SU-DHL-6 (cell line): Measurements from ENCODE around the gene PHYHIPL.
A peak's percentile ranks its signal among the peaks of the same experiment; 100 is the strongest.

ENCODE experiments used
- H2AFZ ChIP-seq: fragments of 200-600 bp; sonication (generic); 2 replicates; pipeline ENCODE4 v1.6.1; 2014; ENCODE audit warnings: low read depth, mild to moderate bottlenecking, moderate library complexity, mixed read lengths, antibody characterized with exemption, low read length; ENCODE audit not compliant: severe bottlenecking
- H3F3A ChIP-seq: fragments of 200-600 bp; shearing (Covaris generic); 2 replicates; pipeline ENCODE4 v1.6.0; 2016; ENCODE audit warnings: antibody characterized with exemption, mild to moderate bottlenecking; ENCODE audit not compliant: insufficient read depth
- H3K27ac ChIP-seq: fragments of 200-600 bp; sonication (generic); 2 replicates; pipeline ENCODE4 v1.5.1; 2016; ENCODE audit warnings: low read depth, mild to moderate bottlenecking, low read length, moderate library complexity, mixed read lengths
- H3K27me3 ChIP-seq: fragments of 200-600 bp; sonication (generic), shearing (Covaris generic); 2 replicates; pipeline ENCODE4 v1.6.0; 2014; ENCODE audit warnings: mild to moderate bottlenecking, low read length
- H3K36me3 ChIP-seq: fragments of 200-600 bp; sonication (generic); 2 replicates; pipeline ENCODE4 v1.6.1; 2014; ENCODE audit warnings: mild to moderate bottlenecking, low read length, mixed read lengths
- H3K4me2 ChIP-seq: fragments of 300-600, 200-600 bp; shearing (Covaris generic), sonication (generic); 2 replicates; pipeline ENCODE4 v1.6.0; 2014; ENCODE audit warnings: low read length, low read depth, mild to moderate bottlenecking; ENCODE audit not compliant: poor library complexity, severe bottlenecking
- H3K4me3 ChIP-seq: fragments of 200-600 bp; sonication (generic); 2 replicates; pipeline ENCODE4 v1.5.1; 2014; ENCODE audit warnings: antibody characterized with exemption, low read length, mild to moderate bottlenecking, mixed read lengths; ENCODE audit not compliant: insufficient read depth, poor library complexity, severe bottlenecking
- H3K79me2 ChIP-seq: fragments of 200-600 bp; sonication (generic); 2 replicates; pipeline ENCODE4 v1.6.1; 2014; ENCODE audit warnings: mild to moderate bottlenecking, low read length, moderate library complexity; ENCODE audit not compliant: insufficient read depth
- H3K9ac ChIP-seq: fragments of 200-600 bp; sonication (generic); 2 replicates; pipeline ENCODE4 v1.7.0; 2014; ENCODE audit warnings: mild to moderate bottlenecking, low read length
- H3K9me2 ChIP-seq: fragments of 200-600 bp; sonication (generic); replicated peaks from 2 replicates; pipeline ENCODE4 v1.6.1; 2014; ENCODE audit warnings: low read length; ENCODE audit not compliant: insufficient read depth
- H3K9me3 ChIP-seq: fragments of 200-600 bp; sonication (generic); 2 replicates; pipeline ENCODE4 v1.6.1; 2014; ENCODE audit warnings: low read length, mixed read lengths; ENCODE audit not compliant: insufficient read depth
- H4K20me1 ChIP-seq: fragments of 200-600 bp; sonication (generic); 2 replicates; pipeline ENCODE4 v1.6.1; 2014; ENCODE audit warnings: low read depth, mild to moderate bottlenecking, antibody characterized with exemption, low read length, moderate library complexity, mixed read lengths
- EZH2phosphoT487 ChIP-seq: fragments of 200-600 bp; sonication (generic), shearing (Covaris generic); conservative IDR thresholded peaks from 2 replicates; pipeline ENCODE4 v1.6.1; 2018; ENCODE audit warnings: mild to moderate bottlenecking, antibody characterized with exemption, low read length, moderate library complexity, mixed read lengths
- TF ChIP-seq, protein P1 (sequence below): fragments of 200-600 bp; sonication (generic); IDR thresholded peaks from one replicate; pipeline ENCODE4 v1.5.1; 2017; ENCODE audit warnings: antibody characterized with exemption, mild to moderate bottlenecking, low read length, moderate library complexity; ENCODE audit not compliant: insufficient read depth, poor library complexity, severe bottlenecking

Gene PHYHIPL

DNA sequence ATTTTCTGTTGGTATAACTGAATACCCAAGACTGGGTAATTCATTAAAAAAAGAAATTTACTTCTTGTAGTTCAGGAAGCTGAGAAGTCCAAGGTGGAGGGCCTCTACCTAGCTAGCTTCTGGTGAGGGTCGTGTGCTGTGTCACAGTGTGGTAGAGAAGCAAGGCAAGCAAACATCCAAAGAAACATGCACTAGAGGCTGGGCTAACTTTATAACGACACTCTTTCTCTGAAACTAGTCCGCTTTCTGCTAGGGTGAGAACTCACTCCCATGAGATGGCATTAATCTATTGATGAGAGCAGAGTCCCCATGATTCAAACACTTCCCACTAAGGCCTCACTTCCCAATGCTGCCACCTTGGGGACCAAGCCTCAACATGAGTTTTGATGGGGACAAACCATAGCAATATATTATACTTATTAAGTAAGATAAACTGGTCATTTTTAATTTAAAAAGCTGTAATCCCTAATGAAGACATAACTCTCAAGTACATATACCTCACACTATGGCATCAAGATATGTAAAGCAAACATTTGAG lies 50.8 kb downstream of the PHYHIPL start:
- no peaks in the 10 kb centered on the region for H3K9me3 ChIP-seq
- H3K9me2 ChIP-seq: no peaks in the 10 kb centered on the region
- no peak for TF ChIP-seq EZH2phosphoT487
- TF ChIP-seq, protein P1, sequence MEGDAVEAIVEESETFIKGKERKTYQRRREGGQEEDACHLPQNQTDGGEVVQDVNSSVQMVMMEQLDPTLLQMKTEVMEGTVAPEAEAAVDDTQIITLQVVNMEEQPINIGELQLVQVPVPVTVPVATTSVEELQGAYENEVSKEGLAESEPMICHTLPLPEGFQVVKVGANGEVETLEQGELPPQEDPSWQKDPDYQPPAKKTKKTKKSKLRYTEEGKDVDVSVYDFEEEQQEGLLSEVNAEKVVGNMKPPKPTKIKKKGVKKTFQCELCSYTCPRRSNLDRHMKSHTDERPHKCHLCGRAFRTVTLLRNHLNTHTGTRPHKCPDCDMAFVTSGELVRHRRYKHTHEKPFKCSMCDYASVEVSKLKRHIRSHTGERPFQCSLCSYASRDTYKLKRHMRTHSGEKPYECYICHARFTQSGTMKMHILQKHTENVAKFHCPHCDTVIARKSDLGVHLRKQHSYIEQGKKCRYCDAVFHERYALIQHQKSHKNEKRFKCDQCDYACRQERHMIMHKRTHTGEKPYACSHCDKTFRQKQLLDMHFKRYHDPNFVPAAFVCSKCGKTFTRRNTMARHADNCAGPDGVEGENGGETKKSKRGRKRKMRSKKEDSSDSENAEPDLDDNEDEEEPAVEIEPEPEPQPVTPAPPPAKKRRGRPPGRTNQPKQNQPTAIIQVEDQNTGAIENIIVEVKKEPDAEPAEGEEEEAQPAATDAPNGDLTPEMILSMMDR: no peak
- H3F3A ChIP-seq: no peaks in the 10 kb centered on the region
- H4K20me1 ChIP-seq: no peaks in the 10 kb centered on the region
- H3K79me2 ChIP-seq: no peaks in the 10 kb centered on the region
- H3K4me3 ChIP-seq: no peak overlapping the region
- H3K4me2 ChIP-seq: no peak overlapping the region
- H3K9ac ChIP-seq: no peak overlapping the region
- no peak overlapping the region for H2AFZ ChIP-seq
- no peak overlapping the region for H3K27ac ChIP-seq
- no peaks in the 10 kb centered on the region for H3K36me3 ChIP-seq
- no peaks in the 10 kb centered on the region for H3K27me3 ChIP-seq

DNA sequence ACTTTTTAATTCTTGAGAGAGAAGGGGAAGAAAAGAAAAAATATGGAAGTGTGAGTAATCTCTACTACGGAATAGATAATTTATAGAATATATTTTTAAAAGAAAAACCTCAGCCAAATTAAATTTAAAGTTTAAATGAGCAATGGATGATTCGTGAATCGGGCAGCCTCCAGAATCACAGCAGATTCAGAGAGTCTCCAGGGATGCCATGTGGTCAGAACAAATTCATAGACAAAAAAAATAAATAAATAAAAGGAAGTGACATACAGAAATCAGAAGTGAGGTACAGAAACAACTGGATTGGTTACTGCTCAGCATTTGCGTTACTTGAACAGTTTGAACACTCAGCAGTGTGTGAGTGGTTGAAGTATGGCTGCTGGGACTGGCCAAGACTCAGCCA lies 53.0 kb downstream of the PHYHIPL start:
- no peak overlapping the region for H3K4me2 ChIP-seq

DNA sequence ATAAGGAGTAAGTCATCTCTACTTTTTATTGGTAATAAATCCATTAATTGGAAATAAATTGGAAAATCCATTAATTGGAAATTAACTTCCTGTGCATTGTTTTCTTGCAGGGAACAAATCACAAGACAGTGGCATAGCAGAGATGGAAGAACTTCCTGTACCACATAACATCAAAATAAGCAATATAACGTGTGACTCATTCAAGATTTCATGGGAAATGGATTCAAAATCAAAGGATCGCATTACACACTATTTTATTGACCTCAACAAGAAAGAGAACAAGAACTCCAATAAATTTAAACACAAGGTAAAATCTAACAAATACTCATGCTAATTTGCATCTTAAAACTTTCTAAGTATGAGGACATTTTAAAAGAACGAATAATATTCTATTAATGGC lies 57.8 kb downstream of the PHYHIPL start:
- no peak overlapping the region for H3K4me2 ChIP-seq
- H3K9me2 ChIP-seq: no peaks in the 10 kb centered on the region
- no peak overlapping the region for H3K27ac ChIP-seq
- no peak for TF ChIP-seq EZH2phosphoT487
- TF ChIP-seq, protein P1: no peak
- H2AFZ ChIP-seq: peak overlapping the region; percentile 63
- H3K4me3 ChIP-seq: no peak overlapping the region
- no peaks in the 10 kb centered on the region for H3K9me3 ChIP-seq
- no peaks in the 10 kb centered on the region for H4K20me1 ChIP-seq
- H3K36me3 ChIP-seq: no peaks in the 10 kb centered on the region
- H3K9ac ChIP-seq: no peak overlapping the region
- H3K27me3 ChIP-seq: no peaks in the 10 kb centered on the region
- H3F3A ChIP-seq: no peaks in the 10 kb centered on the region
- no peaks in the 10 kb centered on the region for H3K79me2 ChIP-seq

More for the DNA sequence above, 53.0 kb downstream of the PHYHIPL start:
- Histone ChIP-seq H2AFZ (no peak overlapping the region), H3K9me2 (no peaks in the 10 kb centered on the region), H3F3A (no peaks in the 10 kb centered on the region), H3K36me3 (no peaks in the 10 kb centered on the region), H3K9me3 (no peaks in the 10 kb centered on the region), H3K79me2 (no peaks in the 10 kb centered on the region), H3K27ac (no peak overlapping the region), H3K9ac (no peak overlapping the region), H3K4me3 (no peak overlapping the region), H4K20me1 (no peaks in the 10 kb centered on the region), H3K27me3 (no peaks in the 10 kb centered on the region)
- TF ChIP-seq, protein P1: no peak
- no peak for TF ChIP-seq EZH2phosphoT487
